ENCODE measurements around the gene MARK3.
A peak's percentile ranks its signal among the peaks of the same experiment; 100 is the strongest.

MARK3 gene

GRCh38 chr14:103532216-103533136 is 147.3 kb downstream of the MARK3 start:
- H3K9me3 Mint-ChIP-seq: no peaks in the 10 kb centered on the region
- no peak overlapping the region for H3K27ac Mint-ChIP-seq
- peaks cover 15% of the 10 kb centered on the region for H3K36me3 Mint-ChIP-seq
- H3K4me1 Mint-ChIP-seq: peaks cover 42% of the 10 kb centered on the region
- H3K27me3 Mint-ChIP-seq: no peaks in the 10 kb centered on the region
- no peak overlapping the region for H3K4me3 Mint-ChIP-seq
- no peak for ATAC-seq

GRCh38 chr14:103533137-103533998 is 148.2 kb downstream of the MARK3 start:
- ATAC-seq: no peak
- H3K9me3 Mint-ChIP-seq: no peaks in the 10 kb centered on the region
- H3K4me1 Mint-ChIP-seq: peaks cover 33% of the 10 kb centered on the region
- no peak overlapping the region for H3K4me3 Mint-ChIP-seq
- H3K36me3 Mint-ChIP-seq: peaks cover 15% of the 10 kb centered on the region
- no peaks in the 10 kb centered on the region for H3K27me3 Mint-ChIP-seq
- no peak overlapping the region for H3K27ac Mint-ChIP-seq

- H3K9me3 Mint-ChIP-seq: no peaks in the 10 kb centered on the region
- H3K27me3 Mint-ChIP-seq: no peaks in the 10 kb centered on the region
- H3K36me3 Mint-ChIP-seq: peaks cover 15% of the 10 kb centered on the region
- H3K4me1 Mint-ChIP-seq: peaks cover 28% of the 10 kb centered on the region
- H3K4me3 Mint-ChIP-seq: no peak overlapping the region
- no peak overlapping the region for H3K27ac Mint-ChIP-seq
- ATAC-seq: no peak
These were observed 148.9 kb downstream of the MARK3 start for GRCh38 chr14:103533999-103534575.

- Mint-ChIP-seq H3K4me3 (no peak overlapping the region), H3K9me3 (no peaks in the 10 kb centered on the region), H3K27ac (no peak overlapping the region), H3K4me1 (peaks cover 24% of the 10 kb centered on the region), H3K36me3 (peaks cover 15% of the 10 kb centered on the region), H3K27me3 (no peaks in the 10 kb centered on the region)
- ATAC-seq: no peak
These were observed 149.4 kb downstream of the MARK3 start for GRCh38 chr14:103534576-103535061.

- Mint-ChIP-seq H3K27me3 (no peaks in the 10 kb centered on the region), H3K36me3 (peaks cover 15% of the 10 kb centered on the region), H3K4me3 (no peak overlapping the region), H3K9me3 (no peaks in the 10 kb centered on the region), H3K27ac (no peak overlapping the region), H3K4me1 (peaks cover 17% of the 10 kb centered on the region)
- no peak for ATAC-seq
These were observed 150.1 kb downstream of the MARK3 start for GRCh38 chr14:103535081-103535890.

GRCh38 chr14:103535891-103536565 is 150.8 kb downstream of the MARK3 start:
- ATAC-seq: no peak
- peaks cover 10% of the 10 kb centered on the region for H3K4me1 Mint-ChIP-seq
- peaks cover 14% of the 10 kb centered on the region for H3K36me3 Mint-ChIP-seq
- no peak overlapping the region for H3K27ac Mint-ChIP-seq
- H3K27me3 Mint-ChIP-seq: no peaks in the 10 kb centered on the region
- no peak overlapping the region for H3K4me3 Mint-ChIP-seq
- H3K9me3 Mint-ChIP-seq: no peaks in the 10 kb centered on the region

GRCh38 chr14:103536693-103537092 is 151.5 kb downstream of the MARK3 start:
- no peak overlapping the region for H3K27ac Mint-ChIP-seq
- H3K27me3 Mint-ChIP-seq: peaks cover 4% of the 10 kb centered on the region
- H3K4me1 Mint-ChIP-seq: peaks cover 3% of the 10 kb centered on the region
- peaks cover 7% of the 10 kb centered on the region for H3K36me3 Mint-ChIP-seq
- H3K4me3 Mint-ChIP-seq: no peak overlapping the region
- no peak for ATAC-seq
- no peaks in the 10 kb centered on the region for H3K9me3 Mint-ChIP-seq

- Mint-ChIP-seq H3K4me1 (no peaks in the 10 kb centered on the region), H3K27ac (no peak overlapping the region), H3K27me3 (peaks cover 11% of the 10 kb centered on the region), H3K9me3 (no peaks in the 10 kb centered on the region), H3K36me3 (peaks cover 6% of the 10 kb centered on the region), H3K4me3 (no peak overlapping the region)
- no peak for ATAC-seq
These were observed 152.2 kb downstream of the MARK3 start for GRCh38 chr14:103537175-103537990.

- Mint-ChIP-seq H3K27me3 (peaks cover 12% of the 10 kb centered on the region), H3K4me1 (no peaks in the 10 kb centered on the region), H3K9me3 (no peaks in the 10 kb centered on the region), H3K27ac (no peak overlapping the region), H3K36me3 (peaks cover 6% of the 10 kb centered on the region), H3K4me3 (no peak overlapping the region)
- ATAC-seq: no peak
These were observed 153.3 kb downstream of the MARK3 start for GRCh38 chr14:103538291-103539055.

- ATAC-seq: peak; percentile 7
- no peaks in the 10 kb centered on the region for H3K9me3 Mint-ChIP-seq
- peaks cover 12% of the 10 kb centered on the region for H3K27me3 Mint-ChIP-seq
- no peaks in the 10 kb centered on the region for H3K4me1 Mint-ChIP-seq
- H3K27ac Mint-ChIP-seq: no peak overlapping the region
- no peak overlapping the region for H3K4me3 Mint-ChIP-seq
- peaks cover 6% of the 10 kb centered on the region for H3K36me3 Mint-ChIP-seq
These were observed 154.0 kb downstream of the MARK3 start for GRCh38 chr14:103539056-103539825.

- Mint-ChIP-seq H3K4me3 (no peak overlapping the region), H3K9me3 (no peaks in the 10 kb centered on the region), H3K27ac (no peak overlapping the region), H3K4me1 (no peaks in the 10 kb centered on the region), H3K36me3 (peaks cover 6% of the 10 kb centered on the region), H3K27me3 (peaks cover 12% of the 10 kb centered on the region)
- no peak for ATAC-seq
These were observed 155.8 kb downstream of the MARK3 start for GRCh38 chr14:103540821-103541708.
